Neural cell (in vitro differentiated cells): ENCODE data around the gene THAP12.

Experiments used
- MXI1 ChIP-seq: fragments of 450-650 bp; conservative IDR thresholded peaks from 2 replicates; pipeline ENCODE4 v1.6.1; 2014; ENCODE audit warnings: antibody characterized with exemption, mild to moderate bottlenecking; ENCODE audit not compliant: poor library complexity, severe bottlenecking
- POLR2AphosphoS5 ChIP-seq: IDR thresholded peaks from 2 replicates; pipeline ENCODE4 v1.6.1; 2012
- RAD21 ChIP-seq: fragments of 450-650 bp; conservative IDR thresholded peaks from 2 replicates; pipeline ENCODE4 v1.6.1; 2014; ENCODE audit warnings: antibody characterized with exemption, mild to moderate bottlenecking, moderate library complexity
- SMC3 ChIP-seq: fragments of 450-650 bp; conservative IDR thresholded peaks from 2 replicates; pipeline ENCODE4 v1.6.1; 2014; ENCODE audit warnings: antibody characterized with exemption, mild to moderate bottlenecking, moderate library complexity; ENCODE audit not compliant: poor library complexity
- TAF1 ChIP-seq: IDR thresholded peaks from 2 replicates; pipeline ENCODE4 v1.6.1; 2012; ENCODE audit warnings: low read depth
- TF ChIP-seq, protein P1 (sequence below): fragments of 450-650 bp; IDR thresholded peaks from 2 replicates; pipeline ENCODE4 v1.5.1; 2014; ENCODE audit warnings: antibody characterized with exemption, mild to moderate bottlenecking, moderate library complexity; ENCODE audit not compliant: poor library complexity, severe bottlenecking

- TF ChIP-seq, protein P1, sequence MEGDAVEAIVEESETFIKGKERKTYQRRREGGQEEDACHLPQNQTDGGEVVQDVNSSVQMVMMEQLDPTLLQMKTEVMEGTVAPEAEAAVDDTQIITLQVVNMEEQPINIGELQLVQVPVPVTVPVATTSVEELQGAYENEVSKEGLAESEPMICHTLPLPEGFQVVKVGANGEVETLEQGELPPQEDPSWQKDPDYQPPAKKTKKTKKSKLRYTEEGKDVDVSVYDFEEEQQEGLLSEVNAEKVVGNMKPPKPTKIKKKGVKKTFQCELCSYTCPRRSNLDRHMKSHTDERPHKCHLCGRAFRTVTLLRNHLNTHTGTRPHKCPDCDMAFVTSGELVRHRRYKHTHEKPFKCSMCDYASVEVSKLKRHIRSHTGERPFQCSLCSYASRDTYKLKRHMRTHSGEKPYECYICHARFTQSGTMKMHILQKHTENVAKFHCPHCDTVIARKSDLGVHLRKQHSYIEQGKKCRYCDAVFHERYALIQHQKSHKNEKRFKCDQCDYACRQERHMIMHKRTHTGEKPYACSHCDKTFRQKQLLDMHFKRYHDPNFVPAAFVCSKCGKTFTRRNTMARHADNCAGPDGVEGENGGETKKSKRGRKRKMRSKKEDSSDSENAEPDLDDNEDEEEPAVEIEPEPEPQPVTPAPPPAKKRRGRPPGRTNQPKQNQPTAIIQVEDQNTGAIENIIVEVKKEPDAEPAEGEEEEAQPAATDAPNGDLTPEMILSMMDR = no peak
- TF ChIP-seq SMC3 (no peak), RAD21 (no peak), POLR2AphosphoS5 (peak; percentile 22), TAF1 (no peak), MXI1 (peak; percentile 20)
These were observed 564 bp downstream of the THAP12 start for GRCh38 chr11:76380159-76380976.
